Memory B cell (primary cell): Measurements from ENCODE around the gene MRPL14.

Experiments
- ATAC-seq: fragments of 150-1000 bp; cut with Tn5 transposase; 2 replicates; pipeline ENCODE4 v1.10.0; 2021; ENCODE audit warnings: low read depth, mild to moderate bottlenecking, moderate library complexity
- DNase-seq, 2 donors: peaks; one replicate each; pipeline ENCODE4 v3.0.0; 2022; ENCODE audit warnings: low spot score in 2 of 2
- H3K27ac Mint-ChIP-seq: one replicate; pipeline ENCODE4 v1.8.0; 2022; ENCODE audit warnings: mild to moderate bottlenecking, moderate library complexity, mixed read lengths
- H3K27me3 Mint-ChIP-seq: one replicate; pipeline ENCODE4 v1.8.0; 2022; ENCODE audit warnings: mixed read lengths
- H3K36me3 Mint-ChIP-seq: one replicate; pipeline ENCODE4 v1.8.0; 2022; ENCODE audit warnings: mild to moderate bottlenecking, mixed read lengths
- H3K4me1 Mint-ChIP-seq: one replicate; pipeline ENCODE4 v1.8.0; 2022; ENCODE audit warnings: mixed read lengths
- H3K4me3 Mint-ChIP-seq: one replicate; pipeline ENCODE4 v1.8.0; 2022; ENCODE audit warnings: mild to moderate bottlenecking, moderate library complexity, mixed read lengths
- H3K9me3 Mint-ChIP-seq: one replicate; pipeline ENCODE4 v1.8.0; 2022; ENCODE audit warnings: mixed read lengths

Gene MRPL14

GRCh38 chr6:44078827-44079671, 48.2 kb downstream of the MRPL14 start:
- Mint-ChIP-seq H3K27ac (no peak overlapping the region), H3K36me3 (no peaks in the 10 kb centered on the region), H3K4me1 (peaks cover 10% of the 10 kb centered on the region), H3K27me3 (peaks cover 7% of the 10 kb centered on the region), H3K9me3 (no peaks in the 10 kb centered on the region), H3K4me3 (no peak overlapping the region)
- ATAC-seq, result peak; percentile 61
- peak; percentile 78 to 81 for DNase-seq

GRCh38 chr6:44078219-44078826, 48.9 kb downstream of the MRPL14 start:
- H3K4me3 Mint-ChIP-seq, result no peak overlapping the region

GRCh38 chr6:44077214-44077946, 49.9 kb downstream of the MRPL14 start:
- DNase-seq, result no peak
- no peaks in the 10 kb centered on the region for H3K36me3 Mint-ChIP-seq
- no peak for ATAC-seq
- no peak overlapping the region for H3K27ac Mint-ChIP-seq
- no peaks in the 10 kb centered on the region for H3K9me3 Mint-ChIP-seq
- no peak overlapping the region for H3K4me3 Mint-ChIP-seq
- H3K27me3 Mint-ChIP-seq, result peaks cover 7% of the 10 kb centered on the region
- H3K4me1 Mint-ChIP-seq, result peaks cover 15% of the 10 kb centered on the region

More at GRCh38 chr6:44078219-44078826, 48.9 kb downstream of the MRPL14 start:
- DNase-seq, result no peak
- no peak for ATAC-seq
- no peaks in the 10 kb centered on the region for H3K36me3 Mint-ChIP-seq
- no peaks in the 10 kb centered on the region for H3K9me3 Mint-ChIP-seq
- H3K27ac Mint-ChIP-seq, result no peak overlapping the region
- H3K4me1 Mint-ChIP-seq, result peaks cover 12% of the 10 kb centered on the region
- peaks cover 7% of the 10 kb centered on the region for H3K27me3 Mint-ChIP-seq

GRCh38 chr6:44076356-44077213, 50.7 kb downstream of the MRPL14 start:
- H3K4me1 Mint-ChIP-seq, result peaks cover 15% of the 10 kb centered on the region
- ATAC-seq (no peak), DNase-seq (no peak)
- no peak overlapping the region for H3K4me3 Mint-ChIP-seq
- H3K36me3 Mint-ChIP-seq, result no peaks in the 10 kb centered on the region
- H3K27me3 Mint-ChIP-seq, result peaks cover 9% of the 10 kb centered on the region
- no peak overlapping the region for H3K27ac Mint-ChIP-seq
- H3K9me3 Mint-ChIP-seq, result no peaks in the 10 kb centered on the region

GRCh38 chr6:44075647-44076355, 51.5 kb downstream of the MRPL14 start:
- Mint-ChIP-seq H3K27me3 (peaks cover 9% of the 10 kb centered on the region), H3K36me3 (no peaks in the 10 kb centered on the region), H3K4me1 (peaks cover 15% of the 10 kb centered on the region), H3K9me3 (no peaks in the 10 kb centered on the region), H3K27ac (no peak overlapping the region), H3K4me3 (no peak overlapping the region)
- DNase-seq (no peak), ATAC-seq (no peak)

- no peak overlapping the region for H3K4me3 Mint-ChIP-seq
- peaks cover 11% of the 10 kb centered on the region for H3K27me3 Mint-ChIP-seq
- no peaks in the 10 kb centered on the region for H3K9me3 Mint-ChIP-seq
- DNase-seq (no peak), ATAC-seq (no peak)
- H3K27ac Mint-ChIP-seq, result no peak overlapping the region
- H3K4me1 Mint-ChIP-seq, result peaks cover 15% of the 10 kb centered on the region
- H3K36me3 Mint-ChIP-seq, result no peaks in the 10 kb centered on the region
These were observed 52.2 kb downstream of the MRPL14 start for GRCh38 chr6:44074813-44075646.

- H3K27me3 Mint-ChIP-seq, result peaks cover 11% of the 10 kb centered on the region
- peak overlapping the region; percentile 98 for H3K4me3 Mint-ChIP-seq
- H3K27ac Mint-ChIP-seq, result no peak overlapping the region
- H3K9me3 Mint-ChIP-seq, result no peaks in the 10 kb centered on the region
- peak; percentile 59 to 66 for DNase-seq
- peak; percentile 55 for ATAC-seq
- no peaks in the 10 kb centered on the region for H3K36me3 Mint-ChIP-seq
- peaks cover 15% of the 10 kb centered on the region for H3K4me1 Mint-ChIP-seq
These were observed 52.8 kb downstream of the MRPL14 start for GRCh38 chr6:44074439-44074812.

GRCh38 chr6:44073612-44074438, 53.4 kb downstream of the MRPL14 start:
- DNase-seq, result no peak
- H3K27me3 Mint-ChIP-seq, result peaks cover 11% of the 10 kb centered on the region

GRCh38 chr6:44072959-44073611, 54.2 kb downstream of the MRPL14 start:
- Mint-ChIP-seq H3K9me3 (no peaks in the 10 kb centered on the region), H3K27ac (peak overlapping the region; percentile 15)

More at GRCh38 chr6:44073612-44074438, 53.4 kb downstream of the MRPL14 start:
- Mint-ChIP-seq H3K27ac (no peak overlapping the region), H3K9me3 (no peaks in the 10 kb centered on the region), H3K36me3 (no peaks in the 10 kb centered on the region), H3K4me3 (peak overlapping the region; percentile 98), H3K4me1 (peaks cover 12% of the 10 kb centered on the region)
- no peak for ATAC-seq

GRCh38 chr6:44072452-44072958, 54.7 kb downstream of the MRPL14 start:
- Mint-ChIP-seq H3K4me1 (peaks cover 12% of the 10 kb centered on the region), H3K4me3 (peak overlapping the region; percentile 98), H3K9me3 (no peaks in the 10 kb centered on the region), H3K27ac (no peak overlapping the region), H3K36me3 (no peaks in the 10 kb centered on the region), H3K27me3 (peaks cover 14% of the 10 kb centered on the region)
- DNase-seq, result no peak
- no peak for ATAC-seq

More at GRCh38 chr6:44072959-44073611, 54.2 kb downstream of the MRPL14 start:
- ATAC-seq (peak; percentile 79), DNase-seq (peak; percentile 56 to 57)
- Mint-ChIP-seq H3K4me3 (peak overlapping the region; percentile 98), H3K27me3 (peaks cover 11% of the 10 kb centered on the region), H3K4me1 (peaks cover 12% of the 10 kb centered on the region), H3K36me3 (no peaks in the 10 kb centered on the region)
